Measurements from ENCODE around the gene DDX21.
"Not testable (repeated sequence)": the region's sequence is repeated elsewhere in the genome, so short reads cannot be mapped to it uniquely, and the experiment has no call there.

Gene DDX21

GRCh38 chr10:68938884-68939283 is 17.1 kb upstream of the DDX21 start:
- no peak for TF ChIP-seq CTCF (IDR thresholded peaks at IDR 0.05; ENCODE audit: control extremely low read depth, extremely low read depth, low read depth, missing control alignments)
- POLR2A ChIA-PET: no interaction called here
- DNase-seq (ENCODE audit: extremely low spot score): no peak
- CTCF ChIA-PET: interaction anchor here (1.1 kb wide), 2 partner anchors 13 to 18 kb away, joined by 3 read pairs; no protein-coding TSS in a partner anchor

GRCh38 chr10:68940917-68941316 is 15.1 kb upstream of the DDX21 start:
- DNase-seq (ENCODE audit: extremely low spot score); POLR2A ChIA-PET: not testable (repeated sequence)
- CTCF ChIA-PET: interaction anchor here (1.1 to 1.8 kb wide), 3 partner anchors 9 to 15 kb away, joined by 3 to 7 read pairs (median 4); partner anchors contain the start of gene DDX21

- TF ChIP-seq CTCF (IDR thresholded peaks at IDR 0.05; ENCODE audit: control extremely low read depth, extremely low read depth, low read depth, missing control alignments): no peak
- POLR2A ChIA-PET: interaction anchor here (0.7 kb wide), 1 partner anchor 70 kb away, joined by 3 read pairs; no protein-coding TSS in a partner anchor
- no peak for DNase-seq (ENCODE audit: extremely low spot score)
- CTCF ChIA-PET: interaction anchor here (1.0 kb wide), 1 partner anchor 34 kb away, joined by 3 read pairs; no protein-coding TSS in a partner anchor
These were observed 5.4 kb upstream of the DDX21 start for GRCh38 chr10:68950598-68950997.

GRCh38 chr10:68954904-68955303 is 1.1 kb upstream of the DDX21 start:
- ChIA-PET POLR2A (no interaction called here), CTCF (interaction anchor here (0.7 to 2.2 kb wide), 17 partner anchors 8 to 1009 kb away, joined by 3 to 10 read pairs (median 4); no protein-coding TSS in a partner anchor)
- no peak for TF ChIP-seq CTCF (IDR thresholded peaks at IDR 0.05; ENCODE audit: control extremely low read depth, extremely low read depth, low read depth, missing control alignments)
- DNase-seq (ENCODE audit: extremely low spot score): no peak

GRCh38 chr10:68955355-68955831 is 577 bp upstream of the DDX21 start:
- DNase-seq (ENCODE audit: extremely low spot score): no peak
- POLR2A ChIA-PET: interaction anchor here (0.6 kb wide), 1 partner anchor 196 kb away, joined by 4 read pairs; no protein-coding TSS in a partner anchor
- TF ChIP-seq CTCF (IDR thresholded peaks at IDR 0.05; ENCODE audit: control extremely low read depth, extremely low read depth, low read depth, missing control alignments): no peak
- CTCF ChIA-PET: interaction anchor here (0.7 to 2.2 kb wide), 21 partner anchors 8 to 1008 kb away, joined by 3 to 10 read pairs (median 3); partner anchors contain the start of gene SRGN

GRCh38 chr10:68957284-68957615 is 1.3 kb downstream of the DDX21 start:
- ChIA-PET CTCF (interaction anchor here (1.6 to 1.9 kb wide), 2 partner anchors 8 to 11 kb away, joined by 4 to 6 read pairs; no protein-coding TSS in a partner anchor), POLR2A (interaction anchor here (0.6 to 0.8 kb wide), 3 partner anchors 15 to 1213 kb away, joined by 3 to 5 read pairs (median 4); partner anchors contain the start of gene SAR1A)
- DNase-seq (ENCODE audit: extremely low spot score): no peak
- TF ChIP-seq CTCF (IDR thresholded peaks at IDR 0.05; ENCODE audit: control extremely low read depth, extremely low read depth, low read depth, missing control alignments): no peak

- DNase-seq (ENCODE audit: extremely low spot score): no peak
- CTCF ChIA-PET: interaction anchor here (1.9 kb wide), 1 partner anchor 9 kb away, joined by 6 read pairs; no protein-coding TSS in a partner anchor
- no peak for TF ChIP-seq CTCF (IDR thresholded peaks at IDR 0.05; ENCODE audit: control extremely low read depth, extremely low read depth, low read depth, missing control alignments)
- POLR2A ChIA-PET: interaction anchor here (0.6 kb wide), 1 partner anchor 87 kb away, joined by 4 read pairs; no protein-coding TSS in a partner anchor
These were observed 1.7 kb downstream of the DDX21 start for GRCh38 chr10:68957654-68958053.

Data from GM10248 (cell line).